Measurements from ENCODE around the gene MOCOS.

MOCOS gene

DNA sequence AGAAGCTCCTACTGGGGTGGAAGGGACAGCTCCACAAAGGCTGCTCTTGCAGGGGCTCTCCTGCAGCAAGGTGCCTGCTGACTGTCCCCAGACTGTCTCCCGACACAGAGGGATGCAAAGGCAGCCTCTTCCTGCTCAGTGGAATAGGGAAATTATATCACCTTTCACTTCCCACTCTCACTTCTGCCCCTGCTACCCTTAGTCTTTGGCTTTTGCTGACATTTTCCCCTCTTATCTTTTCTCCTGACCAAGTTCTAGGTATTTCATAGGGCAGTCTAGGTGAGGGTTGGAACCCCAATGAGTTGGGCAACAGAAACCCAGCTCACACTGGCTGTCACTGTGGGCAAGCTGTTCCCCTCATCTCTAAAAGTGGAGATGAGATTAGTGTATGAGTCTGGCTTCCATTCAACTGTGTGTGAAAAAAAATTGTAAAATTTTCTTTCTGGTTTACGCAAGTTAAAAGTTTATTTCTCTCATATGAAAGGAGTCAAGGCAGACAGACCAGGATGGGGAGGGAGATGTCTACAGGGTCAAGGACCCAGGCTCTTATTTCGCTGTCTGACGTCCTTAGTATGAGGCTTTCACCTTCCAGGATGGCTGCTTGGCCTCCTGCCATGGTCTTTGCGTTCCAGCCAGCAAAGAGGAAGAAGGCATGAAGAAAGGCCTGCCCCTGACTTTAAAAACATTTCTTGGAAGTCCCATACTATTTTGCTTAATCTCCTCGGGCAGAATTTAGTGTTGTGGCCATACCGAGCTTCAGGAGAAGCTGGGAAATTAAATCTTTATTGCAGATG, 7.5 kb upstream of the MOCOS start:
- peak; percentile 38 to 62 for DNase-seq

DNA sequence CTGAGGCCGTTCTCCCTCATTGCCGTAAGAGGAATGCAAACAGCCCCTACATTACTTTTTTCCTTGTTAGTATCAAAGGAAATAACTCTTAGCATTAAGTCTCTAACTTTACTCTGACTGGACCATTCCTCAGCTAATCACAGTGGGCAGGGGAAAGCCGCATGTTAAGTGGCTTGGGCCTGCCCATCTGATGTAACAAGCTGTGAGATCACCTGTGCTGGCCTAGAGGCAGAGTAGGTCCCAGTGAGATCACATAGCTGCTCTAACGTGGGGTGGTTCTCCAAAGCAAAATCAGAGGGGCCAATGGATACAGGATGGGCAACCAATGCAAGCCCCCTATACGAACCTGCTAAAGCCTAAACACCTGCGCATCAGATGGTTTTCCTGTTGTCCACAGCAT, 5.9 kb upstream of the MOCOS start:
- no peak for DNase-seq

DNA sequence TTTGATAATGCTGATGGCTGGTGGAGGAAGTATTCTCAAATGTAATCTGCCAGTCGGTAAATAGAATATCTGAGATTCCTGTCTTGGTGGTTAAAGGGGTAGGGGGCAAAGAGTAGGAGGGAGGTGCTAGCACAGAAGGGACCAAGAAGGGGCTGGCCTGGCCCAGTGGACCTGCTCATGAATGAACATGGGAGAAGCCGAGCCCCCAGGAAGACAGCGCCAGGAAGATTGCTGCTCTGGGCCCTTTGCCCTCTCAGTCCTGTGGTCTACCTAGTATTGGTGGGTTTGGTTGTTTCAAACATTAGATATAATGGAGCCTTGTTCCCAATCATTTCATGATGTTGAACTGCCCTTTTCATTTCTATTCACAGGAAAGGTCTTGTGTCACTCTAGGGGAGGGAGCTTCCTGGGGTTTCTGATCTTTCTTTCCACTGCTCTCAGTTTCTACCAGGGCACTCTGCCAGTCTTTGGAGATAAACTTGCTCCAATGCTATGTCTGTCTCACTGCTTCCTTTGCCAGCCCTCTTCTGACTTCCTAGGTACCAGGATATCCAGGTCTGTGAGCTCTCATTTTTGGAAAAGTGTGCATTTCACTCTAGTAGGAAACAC, 5.3 kb upstream of the MOCOS start:
- DNase-seq: no peak

DNA sequence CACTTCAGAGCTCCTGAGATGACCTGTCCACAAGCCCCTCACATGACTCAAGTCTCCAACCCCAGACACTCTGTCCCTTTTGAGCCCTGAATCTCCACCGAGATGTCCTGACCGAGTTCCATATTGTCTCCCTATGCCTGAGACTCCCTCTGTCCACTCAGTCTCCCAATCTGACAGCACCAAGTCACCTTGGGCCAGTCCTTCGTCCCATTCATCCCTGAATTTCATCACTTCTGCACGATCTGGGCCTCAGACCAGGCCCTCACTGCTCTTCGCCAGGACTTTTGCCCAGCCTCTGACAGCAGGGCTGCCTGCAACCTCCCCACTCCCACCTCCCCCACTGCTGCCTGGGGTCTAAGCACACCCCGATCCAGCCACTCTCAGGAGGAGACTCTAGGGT, 4.3 kb upstream of the MOCOS start:
- no peak for DNase-seq

DNA sequence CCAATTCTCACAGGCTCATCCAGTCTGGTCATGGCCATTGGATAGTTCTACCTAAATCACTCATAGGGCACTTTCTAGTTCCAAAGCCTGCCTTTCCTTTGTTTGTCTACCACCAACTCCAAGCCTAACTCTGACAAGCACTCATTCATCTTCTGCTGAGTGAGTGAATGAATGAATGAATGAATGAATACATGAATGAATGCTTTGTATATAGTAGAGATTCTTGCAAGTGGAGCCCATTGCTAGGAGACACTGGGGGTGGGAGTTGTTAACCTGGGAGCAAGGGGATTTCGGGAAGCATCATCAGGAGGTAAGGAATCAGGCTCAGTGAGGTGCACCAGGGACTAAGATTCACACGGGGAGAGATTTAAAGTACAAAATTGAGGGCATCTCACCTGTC, 3.3 kb upstream of the MOCOS start:
- DNase-seq: no peak

DNA sequence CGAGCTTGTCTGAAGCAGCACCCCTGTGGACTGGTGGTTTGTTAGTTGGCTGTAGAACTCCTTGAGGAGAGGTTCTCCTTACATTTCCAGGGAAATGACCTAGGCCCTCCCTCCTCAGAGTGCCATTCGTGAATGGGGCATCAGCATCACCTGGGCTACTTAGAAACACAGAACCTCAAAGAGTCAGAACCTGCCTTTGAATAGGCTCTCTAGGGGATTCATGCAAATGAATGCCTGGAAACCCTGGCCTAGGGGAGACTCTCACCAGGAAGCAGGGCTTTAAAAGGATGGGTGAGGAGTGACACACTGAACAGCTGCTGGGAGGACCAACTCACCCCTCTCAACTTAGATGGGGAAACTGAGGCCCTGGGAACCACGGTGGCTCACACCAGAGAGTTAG, 2.1 kb upstream of the MOCOS start:
- no peak for DNase-seq

DNA sequence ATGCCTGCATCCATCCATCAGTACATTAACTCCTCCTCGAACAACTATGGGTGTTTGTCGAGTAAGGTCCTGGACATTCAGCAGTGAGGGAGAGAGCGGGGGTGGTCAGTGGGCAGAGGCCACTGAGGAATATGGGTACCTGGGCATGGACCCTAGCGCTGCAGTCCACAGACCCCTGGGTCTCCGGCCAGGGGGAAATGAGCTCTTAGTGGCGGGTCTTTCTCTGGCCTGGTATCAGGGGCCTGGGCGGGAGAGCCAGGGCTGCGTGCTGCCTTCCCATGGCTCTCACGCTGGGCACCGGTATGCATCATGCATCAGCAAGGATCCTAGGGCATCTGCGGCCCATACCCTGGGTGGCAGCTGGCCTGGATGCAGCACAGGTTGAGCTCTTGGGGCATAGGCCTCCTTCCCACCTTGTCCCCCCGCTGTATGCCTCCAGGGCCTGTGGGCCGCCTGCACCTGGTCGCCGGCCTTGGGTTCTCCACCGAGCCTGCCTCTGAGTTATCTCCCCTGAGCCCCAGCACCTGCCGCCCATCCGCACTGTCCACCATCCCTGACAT, 1.3 kb upstream of the MOCOS start:
- DNase-seq: no peak

DNA sequence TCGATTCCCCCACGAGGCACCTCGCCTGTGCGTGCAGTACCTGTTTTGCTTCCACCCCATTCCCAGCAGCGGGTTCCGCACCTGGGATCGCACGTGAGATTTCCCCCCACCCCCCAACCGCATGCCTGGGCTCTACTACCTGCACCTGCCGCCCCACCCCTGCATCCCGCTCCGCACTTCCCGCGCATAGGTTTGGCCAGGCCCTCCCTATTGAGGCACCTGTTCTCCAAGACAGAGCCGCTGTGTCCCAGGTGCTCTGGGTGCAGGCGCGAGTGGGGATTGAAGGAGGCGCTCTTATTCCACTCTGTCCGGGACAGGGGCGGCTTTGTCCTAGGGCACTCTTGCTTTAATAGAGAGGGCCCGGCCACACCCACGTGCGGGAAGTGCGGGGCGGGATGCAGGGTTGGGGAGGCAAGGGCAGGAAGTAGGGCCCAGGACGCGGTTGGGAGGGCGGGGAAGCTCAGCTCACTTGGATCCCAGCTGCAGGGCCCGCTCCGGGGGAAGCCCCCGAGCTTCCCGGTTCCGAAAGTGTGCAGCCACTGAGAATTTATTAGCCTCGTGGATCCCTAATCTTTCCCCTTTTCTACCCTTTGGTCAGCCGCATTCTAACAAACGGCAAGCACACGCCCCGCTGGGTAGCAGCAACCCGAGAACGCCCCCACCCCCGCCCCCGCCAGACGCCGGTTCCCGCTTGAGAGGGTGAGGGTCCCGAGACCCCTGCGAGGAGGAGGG, 670 bp upstream of the MOCOS start:
- peak; percentile 9 to 20 for DNase-seq

DNA sequence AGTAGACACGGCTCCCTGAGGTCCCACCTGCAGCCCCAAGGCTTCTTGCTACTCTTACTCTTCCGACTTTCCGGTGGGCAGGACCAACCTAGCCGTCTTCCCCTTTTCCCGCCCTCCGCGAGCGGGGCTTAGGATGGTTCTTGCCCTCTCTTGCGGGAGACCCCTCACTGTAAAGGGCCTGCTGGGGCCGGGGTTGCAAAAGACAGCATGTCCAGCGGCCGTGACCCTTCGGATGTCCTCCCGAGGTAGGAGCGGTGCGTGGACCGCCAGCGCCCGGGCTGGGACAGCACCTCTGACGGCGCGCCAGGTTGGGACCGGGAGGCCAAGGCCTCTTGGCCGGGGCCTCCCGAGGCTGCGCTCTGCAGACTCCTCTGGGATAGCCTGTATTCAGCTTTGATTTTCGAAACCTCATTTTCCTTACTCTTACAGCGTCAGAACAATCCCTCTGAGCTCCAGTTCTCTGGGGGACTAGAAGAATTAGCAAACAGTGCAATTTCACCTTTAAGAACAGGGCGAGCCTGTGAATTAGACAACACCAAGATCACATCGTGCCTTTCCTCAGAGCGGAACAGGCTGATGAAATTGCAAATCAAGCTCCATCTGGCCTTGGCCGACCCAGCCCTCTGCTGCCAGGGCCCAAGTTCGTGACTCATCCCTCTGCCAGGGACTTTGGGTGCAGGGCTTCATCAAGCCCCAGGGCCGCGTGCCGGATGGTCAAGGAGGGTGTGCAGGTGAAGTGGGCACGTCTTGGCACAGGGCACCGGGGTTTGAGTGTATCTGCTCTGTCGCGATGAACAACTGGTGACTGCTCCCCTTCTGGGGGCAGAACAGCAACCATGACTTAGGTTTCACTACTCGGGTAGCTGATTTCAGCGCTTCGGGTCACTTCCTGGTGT, 777 bp downstream of the MOCOS start:
- no peak for DNase-seq

DNA sequence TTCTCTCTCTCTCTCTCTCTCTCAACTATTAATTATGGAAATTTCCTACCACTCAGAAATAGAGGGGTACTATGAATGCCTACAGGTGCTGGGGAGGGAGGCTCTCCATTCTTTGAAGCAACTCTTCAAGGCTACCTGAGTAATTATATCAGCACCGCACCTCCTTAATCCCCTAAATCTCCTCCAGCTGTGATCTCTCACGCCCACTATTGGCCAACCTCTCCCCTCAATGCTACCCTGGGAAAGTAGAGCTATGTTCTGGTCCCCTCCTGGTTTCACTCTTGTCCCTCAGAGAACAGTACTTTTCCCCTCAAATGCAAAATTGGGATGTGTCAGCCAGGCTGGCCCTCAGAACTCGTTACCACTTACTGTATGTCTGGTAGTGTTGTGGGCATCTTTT, 1.6 kb downstream of the MOCOS start:
- no peak for DNase-seq

DNA sequence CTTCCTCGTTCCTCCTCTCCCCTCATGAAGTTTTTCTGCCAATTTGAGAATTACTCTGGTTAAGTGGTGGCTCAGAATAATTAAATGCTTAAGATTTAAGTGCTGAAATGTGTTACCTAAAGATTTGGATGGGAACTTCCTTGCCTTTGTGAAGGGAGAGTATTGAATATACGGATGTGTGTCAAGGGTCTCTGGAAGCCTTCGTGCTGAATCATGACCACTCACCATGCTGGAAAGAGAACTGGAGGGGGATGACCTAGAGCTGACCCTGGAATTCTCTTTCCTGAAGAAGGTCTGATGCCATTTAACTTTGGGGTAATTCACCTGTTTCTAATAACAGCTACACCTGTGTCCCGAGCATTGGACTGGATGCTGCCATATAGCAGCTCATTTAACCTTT, 2.2 kb downstream of the MOCOS start:
- DNase-seq: no peak

DNA sequence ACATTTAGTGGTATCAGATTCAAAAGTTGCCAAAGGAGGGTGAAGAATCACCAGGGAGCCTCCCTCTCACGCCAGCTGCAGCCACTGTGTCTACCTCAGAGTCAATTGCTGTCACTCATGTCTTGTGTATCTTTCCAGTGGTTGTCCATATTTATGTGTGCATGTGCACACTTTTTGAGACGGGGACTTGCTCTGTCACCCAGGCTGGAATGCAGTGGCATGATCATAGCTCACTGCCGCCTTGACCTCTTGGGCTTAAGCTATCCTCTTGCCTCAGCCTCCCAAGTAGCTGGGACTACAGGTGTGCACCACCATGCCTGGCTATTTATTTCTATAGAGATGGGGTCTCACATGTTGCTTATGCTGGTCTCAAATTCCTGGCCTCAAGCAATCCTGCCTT, 4.0 kb downstream of the MOCOS start:
- DNase-seq: no peak

DNA sequence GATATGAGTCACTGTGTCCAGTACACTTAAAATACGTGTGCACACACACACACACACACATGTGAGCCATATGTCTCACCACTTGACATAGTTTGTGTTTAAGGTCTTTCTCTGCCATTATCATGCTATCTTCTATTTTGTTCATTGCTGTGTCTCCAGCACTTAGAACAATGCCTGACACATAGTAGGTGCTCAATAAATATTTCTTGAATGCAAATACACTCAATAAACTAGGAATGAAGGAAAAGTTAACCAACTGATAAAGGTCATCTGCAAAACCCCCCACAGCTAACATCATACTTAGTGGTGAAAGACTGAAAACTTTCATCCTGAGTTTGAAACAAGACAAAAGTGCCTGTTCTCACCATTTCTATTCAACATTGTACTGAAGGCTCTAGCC, 4.4 kb downstream of the MOCOS start:
- DNase-seq: no peak

DNA sequence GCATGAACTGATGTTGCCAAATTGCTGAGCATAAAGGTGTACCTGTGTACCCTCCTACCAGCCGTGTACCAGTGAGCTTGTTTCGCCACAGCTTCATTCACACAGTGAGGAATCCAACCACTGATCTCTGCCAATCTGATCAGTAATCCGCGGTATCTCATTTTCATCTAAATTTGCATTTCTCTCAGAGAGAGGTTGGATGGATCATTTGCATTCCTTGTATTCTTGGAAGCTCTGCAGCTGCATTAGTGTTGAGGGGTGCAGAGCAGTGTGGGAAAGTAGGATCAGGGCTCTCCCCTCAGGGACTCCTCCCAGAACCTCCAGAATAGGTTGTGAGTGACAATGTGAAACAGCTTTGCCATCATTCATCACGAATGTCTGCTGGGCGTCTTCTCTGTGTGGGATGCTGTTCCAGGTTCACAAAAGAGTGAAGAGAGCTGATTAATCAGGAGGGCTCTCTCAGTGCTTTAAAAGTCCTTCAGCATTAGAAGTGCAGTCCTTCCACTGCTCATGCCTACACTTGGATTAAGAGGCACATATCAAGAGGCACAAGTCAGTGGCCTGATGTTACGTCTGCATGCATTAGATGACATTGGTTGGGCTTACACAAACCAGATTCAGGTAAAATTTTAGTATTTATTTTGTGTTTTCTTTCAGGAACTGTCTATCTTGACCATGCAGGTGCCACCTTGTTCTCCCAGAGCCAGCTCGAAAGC, 7.5 kb downstream of the MOCOS start:
- no peak for DNase-seq

DNA sequence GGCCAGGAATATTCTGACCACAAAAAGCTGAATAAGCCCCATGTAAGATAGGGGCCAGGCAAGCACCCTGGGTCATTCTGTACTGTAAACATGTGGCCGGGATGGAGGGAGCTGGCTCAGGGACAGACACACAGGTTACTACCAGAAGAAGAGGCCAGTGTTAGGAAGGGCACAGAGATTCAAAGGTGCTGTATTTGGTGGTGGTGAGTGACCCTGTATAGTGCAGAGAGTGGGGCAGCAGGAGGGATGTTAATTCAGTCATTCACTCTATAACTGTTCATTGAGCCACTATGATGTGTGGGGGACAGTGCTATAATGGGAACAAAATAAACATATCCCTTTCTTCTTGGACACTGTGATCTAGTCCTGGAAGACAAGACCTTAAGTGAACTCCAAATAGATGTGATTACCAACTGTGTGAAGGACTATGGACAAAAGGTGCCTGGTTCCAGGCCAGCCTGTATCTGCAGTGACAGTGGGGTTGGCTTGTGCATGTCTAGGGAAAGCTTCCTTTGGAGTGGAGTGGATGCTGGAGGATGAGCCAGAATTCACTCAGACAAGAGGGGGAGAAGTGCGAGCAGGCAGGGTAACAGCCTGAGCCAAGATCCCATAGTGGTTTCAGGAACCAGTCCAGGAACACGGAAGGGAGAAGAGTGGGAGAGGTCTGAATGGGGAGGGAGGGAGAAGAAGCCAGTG, 8.3 kb downstream of the MOCOS start:
- DNase-seq: no peak

DNA sequence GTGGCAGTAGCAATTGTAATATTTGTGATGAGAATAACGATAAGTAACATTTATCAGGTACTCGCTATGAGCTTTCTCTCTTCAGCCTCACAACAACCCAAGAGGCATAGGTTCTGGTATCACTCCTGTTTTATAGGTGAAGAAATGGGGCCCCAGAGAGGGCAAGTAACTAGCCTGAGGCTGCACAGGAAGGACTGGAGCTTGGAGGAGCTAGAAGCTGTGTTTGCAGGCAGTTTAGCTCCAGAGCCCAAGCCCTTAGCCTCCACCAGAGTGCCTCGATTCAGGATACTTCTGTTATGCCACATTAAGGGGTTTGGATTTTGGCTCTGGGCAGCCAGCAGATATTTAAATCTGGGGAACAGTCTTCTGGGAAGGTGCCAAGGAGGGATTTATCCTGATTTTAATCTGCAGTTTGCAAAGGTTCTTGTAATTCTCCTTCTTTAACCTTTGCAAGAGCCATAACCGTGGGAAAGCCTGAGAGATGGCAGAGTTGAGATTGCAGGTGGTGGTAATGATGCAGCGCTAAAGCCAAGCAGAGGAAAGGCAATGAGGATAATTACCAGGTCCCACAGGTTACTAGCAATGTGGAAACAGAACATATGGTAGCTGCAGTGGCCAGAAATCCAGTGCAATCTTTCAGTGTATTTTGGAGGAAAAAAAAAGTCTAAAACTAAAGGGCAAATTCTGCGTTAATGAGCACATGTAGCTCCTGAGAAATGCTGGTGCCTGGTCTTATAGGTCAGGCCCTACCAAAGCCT, 9.1 kb downstream of the MOCOS start:
- DNase-seq: no peak

DNA sequence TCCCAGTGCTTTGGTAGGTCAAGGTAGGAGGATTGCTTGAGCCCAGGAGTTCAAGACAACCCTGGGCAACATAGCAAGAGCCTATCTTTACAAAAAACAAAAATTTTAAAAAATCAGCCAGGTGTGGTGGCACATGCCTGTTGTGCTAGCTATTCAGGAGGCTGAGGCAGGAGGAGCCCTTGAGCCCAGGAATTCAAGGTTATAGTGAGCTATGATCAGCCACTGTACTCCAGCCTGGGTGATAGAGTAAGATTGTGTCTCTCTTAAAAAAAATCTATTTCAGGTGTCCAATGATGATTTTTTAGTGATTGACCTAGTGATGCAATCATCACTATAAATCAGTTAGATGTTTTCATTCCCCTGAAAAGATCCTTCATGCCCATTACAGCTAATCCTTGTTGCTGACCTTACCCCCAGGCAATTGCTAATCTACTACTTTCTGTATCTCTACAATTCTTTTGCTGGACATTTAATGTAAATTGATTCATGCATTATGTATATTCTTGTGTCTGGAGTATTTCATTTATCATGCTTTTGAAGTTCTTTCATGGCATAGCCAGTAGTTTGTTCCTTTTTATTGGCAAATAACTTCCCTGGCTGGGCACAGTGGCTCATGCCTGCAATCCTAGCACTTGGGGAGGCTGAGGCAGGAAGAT, 10.3 kb downstream of the MOCOS start:
- DNase-seq: no peak

DNA sequence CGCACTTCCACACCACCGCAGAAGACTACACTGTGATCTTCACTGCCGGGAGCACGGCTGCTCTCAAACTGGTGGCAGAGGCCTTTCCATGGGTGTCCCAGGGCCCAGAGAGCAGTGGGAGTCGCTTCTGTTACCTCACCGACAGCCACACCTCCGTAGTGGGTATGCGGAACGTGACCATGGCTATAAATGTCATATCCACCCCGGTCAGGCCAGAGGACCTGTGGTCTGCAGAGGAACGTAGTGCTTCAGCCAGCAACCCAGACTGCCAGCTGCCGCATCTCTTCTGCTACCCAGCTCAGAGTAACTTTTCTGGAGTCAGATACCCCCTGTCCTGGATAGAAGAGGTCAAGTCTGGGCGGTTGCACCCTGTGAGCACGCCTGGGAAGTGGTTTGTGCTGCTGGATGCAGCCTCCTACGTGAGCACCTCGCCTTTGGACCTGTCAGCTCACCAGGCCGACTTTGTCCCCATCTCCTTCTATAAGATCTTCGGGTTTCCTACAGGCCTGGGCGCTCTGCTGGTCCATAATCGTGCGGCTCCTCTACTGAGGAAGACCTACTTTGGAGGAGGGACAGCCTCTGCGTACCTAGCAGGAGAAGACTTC, 12.5 kb downstream of the MOCOS start:
- no peak for DNase-seq

DNA sequence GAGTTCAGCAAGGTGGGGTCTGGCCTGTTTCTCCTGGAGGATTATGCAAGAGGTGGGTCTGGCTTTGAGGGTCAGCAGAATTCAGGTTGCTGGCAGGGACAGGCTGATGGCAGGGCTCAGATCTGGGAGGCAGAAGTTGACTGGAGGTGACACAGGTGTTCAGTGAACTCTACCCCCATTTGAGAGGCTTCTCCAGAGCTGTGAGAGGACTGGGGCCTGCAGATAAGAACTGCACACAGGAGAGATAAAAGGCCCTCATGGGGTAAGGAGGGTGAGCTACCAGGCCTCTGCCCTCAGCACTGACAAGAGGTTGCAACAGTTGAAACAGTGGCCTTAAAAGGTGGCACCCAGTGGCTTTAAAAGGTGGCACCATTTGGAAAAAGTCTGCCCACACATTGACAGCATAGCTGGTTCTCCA, 13.1 kb downstream of the MOCOS start:
- DNase-seq: no peak

DNA sequence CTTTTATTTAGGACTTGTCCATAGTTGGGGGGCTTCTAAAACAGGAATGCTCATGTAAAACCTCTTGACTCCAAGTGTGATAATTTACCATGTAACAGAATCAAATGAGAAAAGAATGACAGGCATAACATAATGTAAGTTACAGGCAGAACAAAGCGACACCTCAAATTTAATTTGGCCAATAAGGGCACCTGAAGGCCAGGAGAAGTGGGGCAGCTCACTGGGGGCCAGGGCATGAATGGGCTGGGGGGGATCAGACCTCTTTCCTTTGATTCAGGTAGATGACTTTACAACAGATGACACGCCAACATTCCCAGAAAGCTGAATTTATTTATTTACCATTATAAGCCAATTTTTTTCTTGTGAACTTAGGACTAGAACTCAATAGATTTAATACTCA, 14.5 kb downstream of the MOCOS start:
- no peak for DNase-seq

Data from inflammatory macrophage treated with lipopolysaccharide for 1 hour (primary cell).